HG03175 (cell line): Measurements from ENCODE around the gene CYS1.
"Not testable (repeated sequence)": the region's sequence is repeated elsewhere in the genome, so short reads cannot be mapped to it uniquely, and the experiment has no call there.

Experiments
- ATAC-seq: cut with Tn5 transposase; IDR thresholded peaks from one replicate; pipeline ENCODE4 v1.9.1; 2021; ENCODE audit warnings: mild to moderate bottlenecking, moderate library complexity; ENCODE audit not compliant: unreplicated experiment

CYS1 gene, protein sequence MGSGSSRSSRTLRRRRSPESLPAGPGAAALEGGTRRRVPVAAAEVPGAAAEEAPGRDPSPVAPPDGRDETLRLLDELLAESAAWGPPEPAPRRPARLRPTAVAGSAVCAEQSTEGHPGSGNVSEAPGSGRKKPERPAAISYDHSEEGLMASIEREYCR

DNA sequence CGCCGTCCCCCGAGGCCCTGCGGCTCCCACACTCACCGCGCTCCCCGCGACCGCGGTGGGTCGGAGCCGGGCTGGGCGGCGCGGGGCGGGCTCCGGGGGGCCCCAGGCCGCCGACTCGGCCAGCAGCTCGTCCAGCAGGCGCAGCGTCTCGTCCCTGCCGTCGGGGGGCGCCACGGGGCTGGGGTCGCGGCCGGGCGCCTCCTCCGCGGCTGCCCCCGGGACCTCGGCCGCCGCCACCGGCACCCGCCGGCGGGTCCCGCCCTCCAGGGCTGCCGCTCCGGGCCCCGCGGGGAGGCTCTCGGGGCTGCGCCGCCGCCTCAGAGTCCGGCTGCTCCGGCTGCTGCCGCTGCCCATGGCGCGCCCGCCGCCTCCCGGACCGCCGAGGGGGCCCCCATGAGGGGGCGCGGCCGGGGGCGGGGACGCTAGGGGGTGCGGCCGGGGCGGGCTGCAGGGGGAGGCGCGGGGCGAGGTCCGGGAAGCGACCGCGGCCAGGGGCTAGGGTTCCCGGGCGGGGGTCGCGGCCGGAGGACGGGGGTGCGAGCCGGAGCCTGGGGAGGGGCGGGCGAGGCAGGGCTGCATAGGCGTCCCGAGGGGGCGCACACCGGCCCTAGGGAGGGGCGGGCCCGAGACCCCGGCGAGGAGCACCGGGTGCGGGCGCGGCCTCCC lies at the start of gene CYS1:
TSS of gene CYS1 (minus strand) at position 542 of the 666 bp plus-strand sequence. CDS start at position 354, 188 bp downstream.
- ATAC-seq, result peak; percentile 32

DNA sequence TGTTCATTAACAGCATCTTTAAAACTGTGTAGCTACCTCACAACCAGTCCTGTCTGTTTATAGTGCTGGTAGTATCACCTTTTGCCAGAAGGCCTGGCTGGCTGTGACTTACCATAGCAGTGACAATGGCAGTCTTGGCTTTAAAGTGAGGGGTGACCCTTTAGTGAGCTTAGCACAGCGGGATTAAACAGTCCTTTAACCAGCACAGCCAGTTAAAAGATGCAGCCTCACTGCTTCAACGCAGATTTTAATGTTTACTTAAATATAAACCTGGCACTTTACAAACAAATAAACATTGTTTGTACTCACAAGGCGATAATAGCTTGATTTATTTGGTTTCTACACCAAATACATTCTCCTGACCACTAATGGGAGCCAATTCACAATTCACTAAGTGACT lies 49.3 kb upstream of the CYS1 start:
- no peak for ATAC-seq

DNA sequence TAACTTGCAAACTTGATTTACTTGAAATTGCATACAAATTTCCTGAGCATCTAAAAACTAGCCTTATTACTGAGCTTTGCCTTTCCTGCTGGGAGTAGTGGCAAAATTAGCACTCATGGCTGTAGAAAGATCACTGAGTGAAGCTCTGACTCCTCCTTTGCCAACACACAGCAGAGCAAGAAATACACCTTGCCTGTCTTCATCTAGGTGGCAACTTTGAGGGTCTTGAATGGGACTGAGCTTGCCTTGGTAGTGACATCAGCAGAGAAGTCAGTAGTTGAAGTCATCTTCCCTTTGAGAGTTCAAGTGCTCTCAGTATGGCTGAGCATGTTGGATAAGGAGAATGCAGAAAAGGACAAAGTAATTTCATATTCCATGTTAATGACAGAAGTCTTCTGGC lies 48.2 kb upstream of the CYS1 start:
- no peak for ATAC-seq

DNA sequence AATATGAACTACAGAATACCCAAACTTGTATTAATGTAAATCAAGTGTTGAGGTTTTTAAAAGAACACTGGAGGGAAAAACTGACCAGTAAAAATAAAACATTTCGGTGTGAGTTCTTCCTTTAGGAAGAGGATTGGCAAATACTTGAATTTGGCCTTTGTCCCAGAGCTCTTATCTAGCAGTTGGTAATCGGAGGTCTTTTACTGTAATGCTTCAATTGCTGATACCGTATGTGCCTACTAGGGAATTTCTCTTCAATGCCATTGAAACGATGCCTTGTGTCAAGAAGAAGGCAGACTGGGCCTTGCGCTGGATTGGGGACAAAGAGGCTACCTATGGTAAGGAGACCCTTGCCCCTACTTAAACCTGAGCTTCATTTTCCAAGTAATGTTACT lies 46.4 kb upstream of the CYS1 start:
- no peak for ATAC-seq

DNA sequence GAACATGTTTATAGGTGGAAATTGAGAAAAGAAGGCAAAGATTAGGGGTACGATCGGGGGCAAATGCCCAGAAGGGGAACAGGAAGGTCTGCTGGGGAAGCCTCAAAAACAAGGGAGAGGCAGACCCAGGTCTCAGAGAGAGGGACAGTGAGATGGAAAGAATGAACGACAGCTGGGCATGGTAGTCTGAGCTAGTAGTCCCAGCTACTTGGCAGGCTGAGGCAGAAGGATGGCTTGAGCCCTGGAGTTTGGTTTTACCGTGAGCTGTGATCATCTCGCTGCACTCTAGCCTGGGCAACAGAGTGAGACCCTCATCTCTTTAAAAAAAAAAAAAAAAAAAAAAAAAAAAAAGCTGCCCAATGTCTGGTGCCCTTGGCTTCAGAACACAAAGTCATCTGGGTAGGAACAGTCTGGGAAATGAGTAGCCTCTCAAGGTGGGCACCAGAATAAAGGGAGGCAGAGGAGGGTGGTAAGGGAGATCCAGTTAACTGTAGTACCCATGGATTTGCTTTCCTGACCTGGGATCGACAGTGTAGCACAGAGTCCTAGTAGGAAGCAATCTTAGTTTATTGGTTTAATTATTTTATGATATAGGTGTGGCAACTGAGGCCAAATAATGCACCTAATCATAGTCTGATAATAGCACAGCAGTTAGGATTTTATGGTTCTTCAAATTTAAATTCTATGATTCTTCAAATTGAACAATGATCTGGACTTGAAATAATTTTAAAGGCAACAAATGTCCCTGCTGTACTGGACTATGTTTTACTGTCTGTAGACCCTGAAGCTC lies 45.8 kb upstream of the CYS1 start:
- no peak for ATAC-seq

DNA sequence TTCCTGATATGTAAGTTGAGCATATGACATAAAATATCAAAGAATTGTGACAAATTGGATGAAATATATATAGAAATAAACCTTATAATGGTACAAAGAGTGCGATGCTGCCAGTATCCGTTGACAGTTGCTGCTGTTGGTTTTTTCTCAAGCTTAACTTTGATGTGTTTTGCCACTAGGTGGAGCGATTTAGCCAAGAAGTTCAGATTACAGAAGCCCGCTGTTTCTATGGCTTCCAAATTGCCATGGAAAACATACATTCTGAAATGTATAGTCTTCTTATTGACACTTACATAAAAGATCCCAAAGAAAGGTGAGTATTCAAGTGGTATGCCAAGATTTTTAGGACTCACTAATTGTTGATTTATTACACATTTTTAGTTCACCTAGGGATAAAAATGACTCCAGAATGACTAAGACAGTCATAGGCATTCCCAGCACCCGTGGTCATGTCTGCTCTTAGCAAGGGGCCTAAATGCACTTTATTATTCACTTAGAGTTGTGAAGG lies 44.4 kb upstream of the CYS1 start:
- ATAC-seq, result no peak

DNA sequence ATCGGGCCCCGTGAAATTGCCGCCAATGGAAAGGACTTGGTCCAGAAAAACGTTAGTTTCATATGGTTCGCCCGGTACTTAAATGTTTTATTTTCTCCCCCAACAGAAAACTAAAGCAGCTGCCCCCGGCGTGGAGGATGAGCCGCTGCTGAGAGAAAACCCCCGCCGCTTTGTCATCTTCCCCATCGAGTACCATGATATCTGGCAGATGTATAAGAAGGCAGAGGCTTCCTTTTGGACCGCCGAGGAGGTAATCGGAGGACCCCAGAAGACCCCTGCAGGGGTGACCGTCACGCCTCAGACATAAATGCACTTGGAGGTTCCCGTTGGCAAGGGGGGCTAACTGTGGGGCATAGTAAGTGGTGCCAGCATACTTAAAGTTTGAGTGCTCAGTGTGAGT lies 43.1 kb upstream of the CYS1 start:
- ATAC-seq, result no peak

DNA sequence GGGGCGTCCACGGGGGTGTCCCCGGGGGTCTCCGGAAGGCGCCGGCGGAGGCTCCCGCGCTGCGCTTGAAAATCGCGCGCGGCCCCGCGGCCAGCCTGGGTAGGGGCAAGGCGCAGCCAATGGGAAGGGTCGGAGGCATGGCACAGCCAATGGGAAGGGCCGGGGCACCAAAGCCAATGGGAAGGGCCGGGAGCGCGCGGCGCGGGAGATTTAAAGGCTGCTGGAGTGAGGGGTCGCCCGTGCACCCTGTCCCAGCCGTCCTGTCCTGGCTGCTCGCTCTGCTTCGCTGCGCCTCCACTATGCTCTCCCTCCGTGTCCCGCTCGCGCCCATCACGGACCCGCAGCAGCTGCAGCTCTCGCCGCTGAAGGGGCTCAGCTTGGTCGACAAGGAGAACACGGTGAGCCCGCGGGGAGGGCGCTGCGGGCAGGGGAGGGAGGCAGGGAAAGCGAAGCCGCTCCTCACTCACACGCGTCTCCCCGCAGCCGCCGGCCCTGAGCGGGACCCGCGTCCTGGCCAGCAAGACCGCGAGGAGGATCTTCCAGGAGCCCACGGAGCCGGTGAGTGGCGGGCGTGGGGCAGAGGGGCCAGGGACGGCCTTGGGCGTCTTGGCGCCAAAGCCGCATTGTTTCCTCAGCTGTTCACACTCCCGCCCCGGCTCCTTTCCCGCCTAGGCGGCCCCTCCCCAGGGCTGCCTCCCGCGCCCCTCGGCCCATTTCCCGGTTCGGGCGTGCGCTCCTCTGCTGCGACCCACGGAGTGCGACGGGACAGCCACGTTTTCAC lies 42.5 kb upstream of the CYS1 start, which contains the start of gene RRM2:
TSS of gene RRM2 (plus strand) at position 240 of the 781 bp plus-strand sequence. CDS start at position 300, 60 bp downstream.
- ATAC-seq, result peak; percentile 67

DNA sequence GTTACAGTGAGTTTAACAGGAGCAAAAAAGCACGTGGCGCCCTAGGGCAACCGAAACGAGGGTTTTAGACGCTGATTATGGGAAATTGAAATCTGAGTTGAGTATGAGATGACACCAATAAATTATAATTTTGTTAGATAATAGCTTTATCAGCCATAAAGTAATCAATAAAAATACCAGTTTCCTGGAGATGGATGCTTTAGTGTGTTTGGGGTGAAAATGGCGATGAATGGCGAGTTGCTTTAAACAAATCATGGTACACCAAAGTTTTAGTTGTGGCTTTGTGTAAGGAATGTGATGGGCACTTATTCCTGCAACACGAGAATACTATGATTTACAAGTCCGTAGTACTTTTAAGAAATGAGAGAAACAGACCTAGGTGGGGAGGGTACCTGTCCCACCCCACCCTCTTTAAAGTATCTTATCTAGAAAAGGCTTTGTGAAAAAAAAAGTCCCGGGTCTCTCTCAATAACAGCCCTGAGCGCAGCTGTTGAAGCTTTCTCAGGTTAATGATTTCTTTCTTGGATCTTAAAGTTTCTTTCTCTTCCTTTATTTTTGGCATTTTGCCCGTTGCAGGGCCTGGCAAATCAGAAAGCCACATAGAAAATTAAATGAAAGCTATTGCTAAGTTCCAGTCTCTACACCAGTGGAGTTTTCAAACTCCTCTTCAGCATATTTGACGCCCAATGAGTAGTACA lies 40.8 kb upstream of the CYS1 start:
- ATAC-seq, result no peak

DNA sequence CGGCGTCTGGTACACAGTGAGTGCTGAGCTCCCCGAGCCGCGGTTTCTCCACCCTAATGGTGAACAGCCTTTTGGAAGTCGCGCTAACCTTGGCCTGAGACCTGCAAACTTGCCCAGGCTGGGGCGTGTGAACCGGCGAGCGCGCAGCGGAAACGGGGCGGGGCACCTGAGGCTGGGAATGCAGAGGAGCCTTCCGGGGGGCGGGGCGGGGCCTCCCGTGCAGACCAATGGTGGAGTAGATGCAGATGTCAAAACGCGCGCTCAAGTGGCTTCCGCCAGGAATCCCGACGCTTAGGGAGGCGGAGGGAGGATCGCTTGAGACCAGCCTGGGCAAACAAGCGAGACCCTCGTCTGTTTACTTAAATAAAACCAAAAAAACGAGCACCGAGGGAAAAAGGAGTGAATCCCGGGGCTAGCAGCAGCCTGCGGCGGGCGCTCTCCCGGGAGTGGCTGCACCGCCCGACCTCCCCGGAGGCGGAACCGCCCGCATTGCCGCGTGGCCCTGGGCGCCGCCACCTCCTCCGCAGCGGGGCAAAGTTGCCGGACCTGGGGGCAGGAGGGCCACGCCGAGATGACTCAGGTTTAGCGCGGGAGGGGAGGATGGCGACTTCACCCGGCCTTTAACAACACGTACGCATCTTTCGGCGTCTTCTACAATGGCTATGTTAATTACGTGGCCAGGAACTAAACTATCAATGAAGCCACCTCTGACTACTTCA lies 40.1 kb upstream of the CYS1 start:
- ATAC-seq, result peak; percentile 59

DNA sequence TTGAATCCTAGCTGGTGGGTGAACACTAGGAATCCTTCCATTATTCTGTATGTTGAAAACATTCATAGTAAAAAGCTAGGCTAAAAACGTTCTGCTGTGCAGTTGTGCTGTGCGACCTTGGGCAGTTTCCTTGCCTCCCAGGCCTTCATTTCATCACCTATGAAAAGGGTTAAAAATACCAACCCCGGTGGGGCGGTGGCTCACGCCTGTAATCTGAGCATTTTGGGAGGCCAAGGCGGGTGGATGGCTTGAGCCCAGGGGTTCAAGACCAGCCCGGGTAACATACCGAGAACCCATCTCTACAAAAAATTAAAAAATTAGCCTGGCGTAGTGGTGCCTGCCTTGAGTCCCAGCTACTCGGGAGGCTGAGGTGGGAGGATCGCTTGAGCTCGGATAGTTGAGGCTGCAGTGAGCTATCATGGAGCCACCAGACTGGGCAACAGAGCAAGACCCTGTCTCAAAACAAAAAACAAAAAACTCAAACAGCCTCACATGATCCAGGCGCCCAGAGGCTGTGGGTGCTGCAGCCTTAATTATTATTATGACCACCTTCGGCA lies 39.5 kb upstream of the CYS1 start:
- ATAC-seq, result no peak

DNA sequence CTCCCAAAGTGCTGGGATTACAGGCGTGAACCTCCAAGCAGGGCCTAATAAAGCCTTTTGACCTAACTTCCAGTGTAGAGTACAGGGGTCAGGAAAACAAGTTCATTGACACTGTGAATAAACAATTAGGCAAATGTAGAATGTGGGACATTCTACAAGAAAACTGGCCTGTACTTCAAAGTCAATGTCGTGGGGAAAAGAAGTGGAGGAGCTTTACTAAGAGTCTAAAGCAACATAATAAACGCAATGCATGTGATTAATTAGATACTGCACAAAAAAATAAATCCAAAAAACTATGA lies 38.8 kb upstream of the CYS1 start:
- no peak for ATAC-seq

DNA sequence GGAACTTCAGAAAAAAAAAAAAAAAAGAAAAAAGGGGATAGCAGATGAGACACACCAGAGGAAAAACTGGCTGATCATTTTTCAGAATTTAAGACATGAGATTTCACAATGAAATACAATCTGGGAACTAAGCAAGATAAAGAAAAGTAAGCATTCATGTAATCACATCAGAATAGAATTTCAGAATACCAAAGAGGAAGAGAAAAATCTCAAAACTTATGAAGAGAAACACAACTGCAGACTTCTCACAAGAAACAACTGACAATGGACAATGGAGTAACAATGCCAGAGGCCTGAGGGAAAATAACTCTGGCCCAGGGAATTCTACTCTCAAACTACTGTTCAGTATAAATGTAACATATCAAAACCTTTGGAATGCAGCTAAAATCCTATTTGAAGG lies 29.1 kb upstream of the CYS1 start:
- ATAC-seq, result no peak

DNA sequence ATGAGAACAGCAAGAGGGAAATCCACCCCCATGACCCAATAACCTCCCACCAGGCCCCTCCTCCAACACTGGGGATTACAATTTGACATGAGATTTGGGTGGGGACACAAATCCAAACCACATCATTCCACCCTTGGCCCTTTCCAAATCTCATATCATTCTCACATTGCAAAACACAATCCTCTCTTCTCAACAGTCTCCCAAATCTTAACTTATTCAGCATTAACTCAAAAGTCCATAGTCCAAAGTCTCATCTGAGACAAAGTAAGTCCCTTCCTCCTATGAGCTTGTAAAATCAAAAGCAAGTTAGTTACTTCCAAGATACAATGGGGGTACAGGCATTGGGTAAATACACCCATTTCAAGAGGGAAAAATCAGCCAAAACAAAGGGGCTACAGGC lies 24.7 kb upstream of the CYS1 start:
- not testable (repeated sequence) for ATAC-seq

DNA sequence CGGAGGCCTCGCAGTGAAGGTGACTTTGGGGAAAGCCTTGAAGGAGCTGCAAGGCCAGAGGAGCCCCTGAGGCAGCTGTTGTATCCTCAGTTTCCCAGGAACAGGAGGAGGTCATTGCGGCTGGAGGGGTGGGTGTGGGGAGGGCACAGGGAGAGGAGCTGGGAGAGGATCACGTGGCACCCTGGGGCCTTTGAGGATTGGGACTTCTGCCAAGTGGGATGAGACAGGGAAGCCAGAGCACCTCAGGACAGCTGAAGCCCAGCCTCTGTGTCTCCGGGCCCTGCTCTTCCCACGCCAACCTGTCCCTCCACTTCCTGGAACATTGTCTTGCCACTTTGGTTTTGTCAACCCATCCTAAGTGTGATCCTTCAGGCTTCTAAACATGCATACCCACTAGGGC lies 23.0 kb upstream of the CYS1 start:
- no peak for ATAC-seq

DNA sequence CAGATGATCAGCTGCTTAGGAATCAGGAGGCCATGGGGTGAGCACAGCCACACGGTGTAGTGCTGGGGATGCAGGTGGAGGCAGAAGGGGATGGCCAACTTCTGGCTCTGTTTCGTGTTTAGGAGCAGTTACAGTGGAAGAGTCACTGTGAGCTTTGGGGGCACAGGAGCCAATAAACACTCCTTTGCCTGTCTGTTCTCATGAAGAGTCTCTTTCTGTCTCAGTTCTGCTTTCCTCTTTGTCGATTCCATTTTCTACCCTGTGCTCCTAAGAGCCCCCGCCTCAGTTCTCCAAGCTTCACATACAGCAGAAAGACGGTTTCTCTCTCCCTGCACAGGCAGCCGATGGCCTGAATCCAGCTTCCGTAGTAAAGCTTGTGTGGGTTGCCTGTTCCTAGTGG lies 21.3 kb upstream of the CYS1 start:
- peak; percentile 49 for ATAC-seq

DNA sequence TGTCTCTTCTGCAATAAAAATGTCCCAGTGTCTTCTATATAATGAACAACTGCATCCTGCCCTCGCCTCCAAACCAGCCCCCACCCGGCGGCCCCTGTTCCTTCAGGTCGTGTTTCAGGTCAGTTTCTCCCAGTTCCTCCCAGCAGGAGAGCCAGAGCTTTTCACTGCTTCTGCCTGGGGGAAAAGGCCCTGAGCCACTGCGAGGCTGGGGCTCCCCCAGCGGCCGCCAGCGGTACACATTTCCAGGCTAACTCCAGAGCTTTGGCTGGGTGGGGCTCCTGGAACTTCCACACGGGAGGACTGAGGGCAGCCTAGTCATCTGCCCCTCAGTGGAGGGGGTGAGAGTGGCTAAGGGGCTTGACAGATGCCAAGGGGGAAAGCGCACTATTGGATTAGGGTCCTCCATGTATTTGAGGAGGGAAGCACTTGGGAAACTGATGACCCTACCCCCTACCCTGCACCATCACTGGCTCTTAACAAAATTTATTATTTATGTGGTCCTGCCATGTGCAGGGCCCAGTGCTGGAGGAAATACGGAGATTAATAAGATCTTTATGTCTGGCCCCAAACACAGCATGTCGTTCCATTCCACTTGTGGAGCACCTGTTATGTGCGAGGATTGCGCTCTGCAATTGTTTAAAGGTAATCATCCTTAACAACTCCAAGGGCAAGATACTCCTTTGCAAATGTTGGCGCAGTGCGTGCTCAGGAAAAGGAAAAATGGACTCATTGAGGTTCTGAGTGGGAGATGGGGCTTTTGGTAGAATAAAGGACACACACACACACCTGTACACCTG lies 17.3 kb upstream of the CYS1 start:
- peak; percentile 77 for ATAC-seq

DNA sequence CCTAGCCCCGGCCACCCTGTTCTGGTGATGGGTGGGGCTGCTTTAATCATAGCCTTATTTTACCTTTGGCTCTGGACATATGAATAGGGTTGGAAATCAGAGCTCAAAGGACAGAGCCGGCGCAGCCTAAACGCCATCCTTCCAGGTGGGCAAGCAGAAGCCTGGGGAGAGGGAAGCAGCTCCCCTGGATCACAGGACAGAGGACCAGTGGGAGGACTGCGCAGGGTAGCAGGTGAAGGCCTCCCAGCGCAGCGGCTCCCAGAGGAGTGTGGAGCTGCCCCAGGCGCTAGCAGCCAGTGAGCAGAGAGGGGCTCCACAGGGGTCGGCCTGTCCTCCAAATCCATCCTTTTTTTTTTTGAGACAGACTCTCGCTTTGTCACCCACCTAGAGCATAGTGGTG lies 16.4 kb upstream of the CYS1 start:
- ATAC-seq, result no peak

DNA sequence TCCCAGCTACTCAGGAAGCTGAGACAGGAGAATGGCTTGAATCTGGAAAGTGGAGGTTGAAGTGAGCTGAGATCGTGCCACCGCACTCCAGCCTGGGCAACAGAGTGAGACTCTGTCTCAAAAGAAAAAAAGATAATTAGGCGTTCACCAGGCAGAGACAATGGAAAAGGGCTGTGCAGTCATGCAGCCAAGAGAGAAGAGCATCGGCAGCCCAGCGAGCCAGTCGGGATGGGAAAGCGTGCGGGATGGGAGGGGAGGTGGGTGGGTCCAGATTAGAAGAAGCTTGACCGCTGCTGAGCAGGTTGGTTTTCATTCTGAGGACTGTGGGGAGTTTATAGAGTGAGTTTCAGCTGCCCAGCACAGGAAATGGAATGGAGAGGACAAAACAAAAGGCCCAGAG lies 15.0 kb upstream of the CYS1 start:
- ATAC-seq, result no peak
